Astrocyte of the cerebellum (primary cell): Measurements from ENCODE around the gene PCSK6.

ENCODE experiments used
- DNase-seq: peaks from one replicate; pipeline ENCODE4 v3.0.0-alpha.2; 2011; ENCODE audit warnings: low read depth
- H3K4me3 ChIP-seq: 2 replicates; pipeline ENCODE4 v1.5.1; 2011; ENCODE audit warnings: mild to moderate bottlenecking, low read depth, low read length, moderate library complexity
- CTCF ChIP-seq: IDR thresholded peaks from 2 replicates; pipeline ENCODE4 v1.5.1; 2012; ENCODE audit warnings: low read length, low read depth, moderate library complexity, mild to moderate bottlenecking; ENCODE audit errors: missing control alignments
- in situ Hi-C: cut with HindIII; loops from 2 replicates; pipeline ENCODE4 v1.10.0; 2017; ENCODE audit warnings: low sequenced_read_pairs

Gene PCSK6

DNA sequence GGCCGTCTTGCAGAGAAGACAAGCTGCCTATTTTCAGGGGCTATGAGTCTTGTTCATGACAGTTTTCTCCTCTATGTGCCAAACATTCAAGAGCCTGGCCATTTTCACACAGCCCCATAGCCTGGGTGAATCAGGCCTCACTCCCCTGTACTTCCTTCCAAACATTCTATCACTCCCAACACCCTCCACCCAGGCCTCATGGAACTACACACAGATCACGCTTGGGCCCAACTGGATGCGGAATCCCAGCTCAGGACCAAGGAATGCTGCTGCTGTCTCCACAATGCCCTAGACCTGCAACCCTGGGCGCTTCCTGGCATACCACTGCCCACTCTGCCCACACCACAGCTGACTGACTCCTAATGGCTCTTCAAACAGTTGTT, 39.4 kb upstream of the PCSK6 start:
- in situ Hi-C loops = no loop called here
- no peak for TF ChIP-seq CTCF
- no peak overlapping the region for H3K4me3 ChIP-seq
- no peak for DNase-seq

DNA sequence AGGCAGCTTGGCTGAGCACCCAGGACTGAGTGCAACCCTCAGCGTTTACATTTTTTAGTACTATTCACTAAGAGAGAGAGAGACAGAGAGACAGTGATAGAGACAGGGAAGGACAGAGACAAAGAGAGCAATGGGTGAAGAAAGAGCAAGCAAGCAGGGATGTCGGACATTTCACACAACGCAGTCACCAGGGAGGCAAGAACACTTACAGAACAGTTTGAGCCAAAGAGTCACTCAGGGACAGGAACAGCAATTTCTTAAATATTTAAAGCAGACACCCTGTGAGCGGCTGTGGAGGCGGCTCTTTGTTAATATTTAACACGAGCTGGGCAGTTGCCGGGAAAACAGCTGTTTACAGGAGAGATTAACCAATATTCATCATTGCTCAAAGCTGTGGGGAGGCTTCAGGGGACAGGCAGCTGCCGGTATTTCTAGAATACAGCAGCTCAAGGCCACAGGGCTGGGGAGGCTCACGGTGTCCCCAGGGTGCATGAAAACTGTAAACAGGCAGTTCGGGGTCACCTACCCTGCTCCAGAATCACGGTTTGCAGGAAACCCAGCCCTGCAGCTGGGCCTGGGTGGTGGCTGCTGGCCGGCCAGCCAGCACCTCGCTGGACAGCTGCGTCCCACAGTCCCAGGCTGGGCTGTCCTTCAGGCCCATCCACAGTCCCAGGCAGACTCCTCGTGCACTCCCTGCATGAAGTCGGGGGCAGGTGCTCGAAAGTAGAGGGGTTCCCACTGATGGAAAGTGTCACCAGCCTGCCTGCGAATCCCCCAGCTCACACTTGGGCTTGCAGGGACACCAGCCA, 38.8 kb upstream of the PCSK6 start:
- H3K4me3 ChIP-seq = no peak overlapping the region
- in situ Hi-C loops = no loop called here
- TF ChIP-seq CTCF = no peak
- no peak for DNase-seq

DNA sequence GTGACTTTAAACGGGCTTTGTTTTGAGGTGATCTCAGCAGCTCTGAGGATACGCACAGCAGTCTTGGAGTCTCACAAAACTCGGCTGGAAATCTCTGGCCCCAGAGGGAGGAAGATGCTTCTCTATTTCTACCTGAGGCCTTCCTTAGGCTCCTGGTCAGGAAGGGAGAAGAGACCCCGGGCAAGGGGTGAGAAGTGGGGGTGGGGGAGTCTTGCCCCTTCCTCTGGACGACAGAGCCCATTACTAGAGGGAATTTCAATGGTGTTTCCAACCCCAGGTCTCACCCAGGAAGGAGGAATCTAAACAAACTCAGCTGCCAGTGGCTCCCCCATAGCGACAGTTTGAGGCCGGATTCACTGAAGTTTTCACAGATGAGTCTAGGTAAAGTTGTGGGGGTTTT, 37.4 kb upstream of the PCSK6 start:
- TF ChIP-seq CTCF = no peak
- in situ Hi-C loops = no loop called here
- DNase-seq = no peak
- H3K4me3 ChIP-seq = no peak overlapping the region

DNA sequence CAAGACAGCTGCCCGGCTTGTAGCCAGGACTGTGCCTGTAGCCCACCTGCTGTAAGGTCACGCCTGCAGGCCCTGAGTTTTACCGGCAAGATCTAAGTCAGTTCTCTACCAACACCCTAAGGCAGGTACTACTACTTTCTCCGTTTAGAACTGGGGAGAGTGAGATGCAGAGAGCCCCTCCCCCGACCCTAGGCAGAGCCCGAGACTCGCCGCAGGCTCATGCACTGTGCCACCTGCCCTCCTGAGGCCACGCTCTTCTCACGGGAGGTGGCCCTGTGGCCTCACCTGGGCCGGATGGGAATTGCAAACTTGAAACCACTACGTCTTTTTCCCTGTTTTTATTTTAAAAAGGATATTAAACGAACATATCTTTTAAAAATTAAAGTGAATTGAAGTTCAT, 36.9 kb upstream of the PCSK6 start:
- in situ Hi-C loops = no loop called here
- no peak for TF ChIP-seq CTCF
- no peak overlapping the region for H3K4me3 ChIP-seq
- no peak for DNase-seq

GRCh38 chr15:101526021-101526420, 36.5 kb upstream of the PCSK6 start:
- no peak overlapping the region for H3K4me3 ChIP-seq
- in situ Hi-C loops = no loop called here
- TF ChIP-seq CTCF = no peak
- no peak for DNase-seq

DNA sequence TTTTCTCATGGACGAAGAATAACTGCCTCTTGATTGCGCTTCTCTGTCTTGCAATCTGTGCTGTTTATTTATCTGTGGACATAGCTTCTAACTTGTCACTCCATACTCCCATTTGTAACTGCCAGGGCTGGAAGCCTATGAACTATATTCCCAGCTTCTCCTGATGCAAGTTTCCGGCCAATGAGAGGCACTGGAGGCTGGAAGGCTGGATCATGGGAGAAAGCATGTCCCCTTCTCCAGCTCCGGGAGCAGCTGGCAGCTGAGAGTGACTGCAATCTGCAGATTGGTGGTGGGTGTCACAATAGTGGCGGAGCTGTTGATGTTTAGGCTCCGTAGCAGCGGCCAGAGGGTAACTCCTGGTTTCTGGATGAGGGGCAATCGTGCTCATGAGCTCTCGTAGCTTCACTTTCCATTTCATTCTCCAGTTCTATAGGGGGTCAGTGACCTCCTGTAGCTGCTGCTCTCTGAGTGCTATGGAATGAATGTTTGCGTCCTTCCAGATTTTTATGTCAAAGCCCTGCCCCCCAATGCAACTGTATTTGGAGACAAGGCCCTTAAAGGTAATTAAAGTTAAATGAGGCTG, 35.7 kb upstream of the PCSK6 start:
- no peak for DNase-seq
- no peak for TF ChIP-seq CTCF
- no peak overlapping the region for H3K4me3 ChIP-seq
- in situ Hi-C loops = no loop called here

DNA sequence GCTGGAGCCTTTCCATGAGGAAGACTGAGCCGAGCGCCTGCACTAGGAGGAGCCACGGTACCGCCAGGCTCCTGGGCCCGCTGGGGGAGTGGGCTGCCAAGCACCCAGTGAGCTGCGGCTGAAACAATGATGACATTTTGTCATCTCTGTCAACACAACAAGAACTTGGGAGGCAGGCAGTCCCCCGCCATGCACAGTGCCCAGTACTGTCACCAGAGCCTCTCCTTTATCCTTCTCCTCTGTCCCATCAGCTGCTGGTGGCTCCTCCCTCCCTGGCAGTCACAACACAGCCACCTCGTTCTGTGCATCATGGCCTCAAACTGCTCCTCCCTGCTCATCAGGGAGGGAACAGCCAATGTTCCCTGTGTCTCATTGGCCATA, 34.0 kb upstream of the PCSK6 start:
- no peak for DNase-seq
- H3K4me3 ChIP-seq = no peak overlapping the region
- TF ChIP-seq CTCF = no peak
- in situ Hi-C loops = no loop called here
